NCI-H748 treated with DMSO at 0.1 percent for 48 hours (cell line): ENCODE data around the gene AMOTL1.

Experiments used
- DNase-seq: peaks from one replicate; lab custom pipeline; 2025; lab: John Stamatoyannopoulos, UW

AMOTL1 gene

GRCh38 chr11:94854770-94855633 is 86.8 kb downstream of the AMOTL1 start:
- no peak for DNase-seq

- no peak for DNase-seq
Measured at GRCh38 chr11:94855666-94856065, 87.5 kb downstream of the AMOTL1 start.

- no peak for DNase-seq
Measured at GRCh38 chr11:94856443-94856842, 88.3 kb downstream of the AMOTL1 start.

- no peak for DNase-seq
Measured at GRCh38 chr11:94857337-94857736, 89.2 kb downstream of the AMOTL1 start.

- DNase-seq, result no peak
Measured at GRCh38 chr11:94858012-94858705, 90.0 kb downstream of the AMOTL1 start.

GRCh38 chr11:94860333-94860732 is 92.2 kb downstream of the AMOTL1 start:
- no peak for DNase-seq

GRCh38 chr11:94861306-94861845 is 93.2 kb downstream of the AMOTL1 start:
- DNase-seq, result no peak

GRCh38 chr11:94862926-94863880 is 95.0 kb downstream of the AMOTL1 start:
- no peak for DNase-seq

GRCh38 chr11:94864506-94865045 is 96.4 kb downstream of the AMOTL1 start:
- no peak for DNase-seq

GRCh38 chr11:94866231-94866822 is 98.2 kb downstream of the AMOTL1 start:
- no peak for DNase-seq

GRCh38 chr11:94866936-94867795 is 99.0 kb downstream of the AMOTL1 start:
- DNase-seq, result no peak

GRCh38 chr11:94868468-94868867 is 100.3 kb downstream of the AMOTL1 start:
- no peak for DNase-seq

- DNase-seq, result no peak
Measured at GRCh38 chr11:94869186-94869585, 101.0 kb downstream of the AMOTL1 start.

GRCh38 chr11:94870422-94870821 is 102.3 kb downstream of the AMOTL1 start:
- DNase-seq, result no peak

- DNase-seq, result no peak
Measured at GRCh38 chr11:94871491-94872185, 103.5 kb downstream of the AMOTL1 start.

- no peak for DNase-seq
Measured at GRCh38 chr11:94873916-94874540, 105.9 kb downstream of the AMOTL1 start.

- DNase-seq, result no peak
Measured at GRCh38 chr11:94876222-94876621, 108.1 kb downstream of the AMOTL1 start.

GRCh38 chr11:94876645-94877442 is 108.7 kb downstream of the AMOTL1 start:
- DNase-seq, result no peak
